GM12801 (cell line): ENCODE data around the gene ZDHHC11B.

Experiments
- CTCF ChIP-seq: IDR thresholded peaks from one replicate; pipeline ENCODE4 v1.5.1; 2011; ENCODE audit warnings: control low read depth; ENCODE audit not compliant: insufficient read length; ENCODE audit errors: extremely low read depth

The ZDHHC11B gene

DNA sequence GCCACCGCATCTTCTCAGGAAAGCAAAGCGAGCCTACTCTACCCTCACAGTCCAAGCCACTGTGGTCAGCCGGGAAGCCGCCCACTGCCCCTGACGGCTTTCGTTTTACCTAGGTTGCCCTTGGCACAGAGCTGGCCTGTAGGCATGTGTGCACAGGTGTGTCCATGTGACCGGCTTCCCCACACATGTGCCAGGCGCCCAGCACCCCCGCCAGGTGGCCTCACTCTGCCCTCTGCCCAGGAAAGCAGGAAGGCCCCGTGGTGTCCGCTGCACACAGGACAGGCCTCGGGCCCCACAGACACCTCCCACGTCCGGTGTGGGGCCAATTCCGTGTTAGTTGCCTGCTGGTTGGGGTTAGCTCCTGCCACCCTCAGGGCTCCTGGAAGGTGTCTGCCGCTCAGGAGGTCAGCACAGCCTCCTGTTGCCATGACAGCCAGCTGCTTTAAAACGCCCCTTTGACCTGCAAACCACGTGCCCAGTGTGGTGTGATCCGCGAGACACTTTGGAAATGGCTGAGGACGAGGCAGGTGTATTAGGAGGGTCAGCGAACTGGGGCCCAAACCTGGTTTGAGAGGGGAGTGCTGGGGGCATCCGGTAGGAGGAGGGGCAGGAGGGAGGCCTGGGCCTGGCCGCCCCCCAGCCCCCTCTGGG, 120.1 kb downstream of the ZDHHC11B start:
- TF ChIP-seq CTCF, result no peak

- TF ChIP-seq CTCF, result no peak
Measured at GRCh38 chr5:663436-664342, 120.8 kb downstream of the ZDHHC11B start.

- TF ChIP-seq CTCF, result no peak
Measured at GRCh38 chr5:662751-663435, 121.6 kb downstream of the ZDHHC11B start.

GRCh38 chr5:661891-662750, 122.4 kb downstream of the ZDHHC11B start:
- no peak for TF ChIP-seq CTCF

DNA sequence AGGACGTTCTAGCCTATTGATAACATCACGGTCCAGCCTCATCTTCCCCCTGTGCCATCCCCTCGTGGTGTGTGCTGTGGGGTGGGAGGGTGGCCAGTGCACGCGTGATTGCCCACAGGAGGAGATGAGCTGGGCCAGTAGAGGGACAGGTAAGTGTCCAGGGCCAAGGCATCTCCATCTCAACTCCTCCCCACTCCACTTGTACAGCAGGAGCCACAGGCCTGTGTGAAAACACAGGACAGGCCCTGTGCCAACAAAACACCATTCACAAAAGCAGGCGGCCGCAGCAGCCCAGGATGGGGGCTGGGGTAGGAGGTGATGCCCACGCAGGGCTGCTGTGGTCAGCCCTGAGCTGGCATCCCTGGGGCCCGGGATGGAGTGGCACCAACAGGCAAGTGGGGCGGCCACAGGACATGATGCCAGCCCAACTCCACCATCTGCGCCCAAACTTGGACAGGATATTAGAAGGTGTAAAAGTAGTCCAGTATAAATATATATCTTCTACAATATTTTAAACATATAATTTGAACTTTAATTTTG, 124.0 kb downstream of the ZDHHC11B start:
- no peak for TF ChIP-seq CTCF
